ENCODE measurements around the gene NAT9.

GRCh38 chr17:74777901-74778515, 1.9 kb upstream of the NAT9 start:
- TF ChIP-seq POLR2A (IDR thresholded peaks at IDR 0.05) (no peak), CTCF (IDR thresholded peaks at IDR 0.05) (no peak)
